ENCODE results near the gene UBE2G1. TPM values are rescaled to one million over a fixed set of nuclear protein-coding genes. Genes with fewer than 3 reads are reported as not detected.

UBE2G1 gene
- total and polyA plus RNA-seq, 2 of the 8 experiments (the other 6 are each of a cell fraction or from before 2014, with no cell fraction given): 73.9 to 170 TPM

DNA sequence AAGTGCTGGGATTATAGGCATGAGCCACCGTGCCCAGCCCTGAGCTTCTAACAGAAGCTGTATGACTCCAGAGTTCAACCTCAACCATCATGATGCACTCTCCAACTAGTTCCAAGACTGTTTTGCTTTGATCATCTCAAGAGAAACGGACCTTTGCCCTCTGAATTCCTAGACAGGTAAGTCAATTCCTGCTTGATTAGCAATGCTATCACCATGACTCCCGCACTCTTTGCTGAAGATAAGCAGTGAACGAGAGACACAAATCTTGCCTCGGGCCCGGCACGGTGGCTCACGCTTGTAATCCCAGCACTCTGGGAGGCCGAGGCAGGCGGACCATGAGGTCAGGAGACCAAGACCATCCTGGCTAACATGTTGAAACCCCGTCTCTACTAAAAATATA lies 124.9 kb downstream of the UBE2G1 start (continued):
- TF ChIP-seq POLR2A (IDR thresholded peaks at IDR 0.05; ENCODE audit: control extremely low read depth in 1 of 2, low read depth in 2 of 2, low read length in 2 of 2) (no peak), EGR1 (IDR thresholded peaks at IDR 0.05; ENCODE audit: borderline replicate concordance, low read depth, low read length) (no peak), RBBP5 (IDR thresholded peaks at IDR 0.05; ENCODE audit: borderline replicate concordance, low read depth, low read length) (no peak), MAFK (IDR thresholded peaks at IDR 0.05; ENCODE audit: low read depth, low read length) (no peak), FOSL1 (IDR thresholded peaks at IDR 0.05; ENCODE audit: insufficient read depth, low read depth, low read length) (no peak)

Measured in H1 (cell line).